Measurements from ENCODE around the gene MAP7D1.

Gene MAP7D1

GRCh38 chr1:36125129-36125991, 30.6 kb upstream of the MAP7D1 start, which contains the start of gene COL8A2:
Gene COL8A2 (minus strand): TSS chr1:36125222. CDS start chr1:36100242, 24,980 bp downstream.
- Histone ChIP-seq H4K20me1 (ENCODE audit: insufficient read depth) (no peaks in the 10 kb centered on the region), H2AFZ (ENCODE audit: low read depth) (no peak within 1 kb of the TSS), H3K27me3 (ENCODE audit: insufficient read depth, low read depth) (no peaks in the 10 kb centered on the region), H3K4me3 (IDR thresholded peaks at IDR 0.05; ENCODE audit: insufficient read depth, low read depth, low read length) (no peak within 1 kb of the TSS), H3K4me2 (no peak within 1 kb of the TSS), H3K9ac (no peak within 1 kb of the TSS), H3K4me1 (ENCODE audit: low read depth, poor library complexity, severe bottlenecking) (peaks cover 6% of the 10 kb centered on the region), H3K36me3 (ENCODE audit: insufficient read depth) (no peaks in the 10 kb centered on the region), H3K27ac (no peak within 1 kb of the TSS), H3K79me2 (ENCODE audit: insufficient read depth, low read depth) (no peaks in the 10 kb centered on the region)
- TF ChIP-seq CTCF (conservative IDR thresholded peaks at IDR 0.05; ENCODE audit: low read depth, low read length), result no peak

GRCh38 chr1:36126005-36126716, 29.8 kb upstream of the MAP7D1 start:
- H3K79me2 ChIP-seq (ENCODE audit: insufficient read depth, low read depth), result no peaks in the 10 kb centered on the region
- H3K4me2 ChIP-seq, result no peak overlapping the region
- H2AFZ ChIP-seq (ENCODE audit: low read depth), result no peak overlapping the region
- no peak overlapping the region for H3K27ac ChIP-seq
- H4K20me1 ChIP-seq (ENCODE audit: insufficient read depth), result no peaks in the 10 kb centered on the region
- H3K27me3 ChIP-seq (ENCODE audit: insufficient read depth, low read depth), result no peaks in the 10 kb centered on the region
- TF ChIP-seq CTCF (conservative IDR thresholded peaks at IDR 0.05; ENCODE audit: low read depth, low read length), result no peak
- H3K4me1 ChIP-seq (ENCODE audit: low read depth, poor library complexity, severe bottlenecking), result peaks cover 6% of the 10 kb centered on the region
- no peaks in the 10 kb centered on the region for H3K36me3 ChIP-seq (ENCODE audit: insufficient read depth)
- H3K4me3 ChIP-seq (IDR thresholded peaks at IDR 0.05; ENCODE audit: insufficient read depth, low read depth, low read length), result no peak overlapping the region
- no peak overlapping the region for H3K9ac ChIP-seq

- no peak for TF ChIP-seq CTCF (conservative IDR thresholded peaks at IDR 0.05; ENCODE audit: low read depth, low read length)
- Histone ChIP-seq H2AFZ (ENCODE audit: low read depth) (no peak overlapping the region), H3K27me3 (ENCODE audit: insufficient read depth, low read depth) (no peaks in the 10 kb centered on the region), H3K4me2 (no peak overlapping the region), H3K27ac (no peak overlapping the region), H3K4me3 (IDR thresholded peaks at IDR 0.05; ENCODE audit: insufficient read depth, low read depth, low read length) (no peak overlapping the region), H3K9ac (no peak overlapping the region), H3K79me2 (ENCODE audit: insufficient read depth, low read depth) (no peaks in the 10 kb centered on the region), H3K36me3 (ENCODE audit: insufficient read depth) (no peaks in the 10 kb centered on the region), H4K20me1 (ENCODE audit: insufficient read depth) (no peaks in the 10 kb centered on the region), H3K4me1 (ENCODE audit: low read depth, poor library complexity, severe bottlenecking) (peaks cover 6% of the 10 kb centered on the region)
These were observed 29.0 kb upstream of the MAP7D1 start for GRCh38 chr1:36126797-36127500.

GRCh38 chr1:36128126-36128904, 27.6 kb upstream of the MAP7D1 start:
- H3K36me3 ChIP-seq (ENCODE audit: insufficient read depth), result no peaks in the 10 kb centered on the region
- no peak overlapping the region for H3K4me3 ChIP-seq (IDR thresholded peaks at IDR 0.05; ENCODE audit: insufficient read depth, low read depth, low read length)
- no peak for TF ChIP-seq CTCF (conservative IDR thresholded peaks at IDR 0.05; ENCODE audit: low read depth, low read length)
- no peak overlapping the region for H3K9ac ChIP-seq
- H3K79me2 ChIP-seq (ENCODE audit: insufficient read depth, low read depth), result no peaks in the 10 kb centered on the region
- H3K27me3 ChIP-seq (ENCODE audit: insufficient read depth, low read depth), result no peaks in the 10 kb centered on the region
- no peak overlapping the region for H3K4me2 ChIP-seq
- no peaks in the 10 kb centered on the region for H4K20me1 ChIP-seq (ENCODE audit: insufficient read depth)
- H2AFZ ChIP-seq (ENCODE audit: low read depth), result no peak overlapping the region
- H3K4me1 ChIP-seq (ENCODE audit: low read depth, poor library complexity, severe bottlenecking), result peaks cover 6% of the 10 kb centered on the region
- H3K27ac ChIP-seq, result no peak overlapping the region

Measured in KMS-11 (cell line).